SK-N-SH treated with all-trans-retinoic acid at 6 μM for 48 hours (cell line): Measurements from ENCODE around the gene LMTK2.

ENCODE experiments used
- ATAC-seq: fragments of 200-7000 bp; cut with Tn5 transposase; 3 replicates; pipeline ENCODE4 v1.9.1; 2020; ENCODE audit warnings: mild to moderate bottlenecking, moderate library complexity
- ARNTL ChIP-seq: fragments of 450-650 bp; formaldehyde crosslinking; IDR thresholded peaks from 2 replicates; pipeline ENCODE4 v1.5.0; 2020; ENCODE audit warnings: low read depth, mild to moderate bottlenecking, moderate library complexity, borderline replicate concordance
- BACH2 ChIP-seq: fragments of 250-450 bp; sonication (Bioruptor Pico); IDR thresholded peaks from 2 replicates; pipeline ENCODE4 v1.9.0; 2021; ENCODE audit warnings: mild to moderate bottlenecking, borderline replicate concordance
- CSDC2 ChIP-seq: fragments of 250-450 bp; sonication (Bioruptor Pico); IDR thresholded peaks from 2 replicates; pipeline ENCODE4 v1.5.0; 2020; ENCODE audit warnings: mild to moderate bottlenecking, moderate library complexity
- CSRNP3 ChIP-seq: fragments of 250-450 bp; sonication (Bioruptor Pico); IDR thresholded peaks from 2 replicates; pipeline ENCODE4 v1.5.1; 2021; ENCODE audit warnings: mild to moderate bottlenecking, moderate library complexity
- ESRRG ChIP-seq: fragments of 250-450 bp; sonication (Bioruptor Pico); IDR thresholded peaks from 2 replicates; pipeline ENCODE4 v1.6.1; 2021; ENCODE audit warnings: mild to moderate bottlenecking
- GLIS3 ChIP-seq: fragments of 250-450 bp; sonication (Bioruptor Pico); IDR thresholded peaks from 2 replicates; pipeline ENCODE4 v1.5.0; 2020; ENCODE audit warnings: mild to moderate bottlenecking, moderate library complexity
- OSR1 ChIP-seq: fragments of 250-450 bp; sonication (Bioruptor Pico); IDR thresholded peaks from 2 replicates; pipeline ENCODE4 v1.8.0; 2022; ENCODE audit warnings: moderate library complexity, mild to moderate bottlenecking, inconsistent platforms
- PATZ1 ChIP-seq: fragments of 250-450 bp; sonication (Bioruptor Pico); IDR thresholded peaks from 2 replicates; pipeline ENCODE4 v1.8.0; 2020; ENCODE audit warnings: mild to moderate bottlenecking, moderate library complexity, borderline replicate concordance
- RARB ChIP-seq: fragments of 250-450 bp; sonication (Bioruptor Pico); IDR thresholded peaks from 2 replicates; pipeline ENCODE4 v1.8.0; 2021; ENCODE audit warnings: mild to moderate bottlenecking, moderate library complexity
- SNAI2 ChIP-seq: fragments of 250-450 bp; sonication (Bioruptor Pico); IDR thresholded peaks from 2 replicates; pipeline ENCODE4 v1.5.0; 2020; ENCODE audit warnings: mild to moderate bottlenecking, moderate library complexity
- TCF4 ChIP-seq: fragments of 250-450 bp; sonication (Bioruptor Pico); IDR thresholded peaks from 2 replicates; pipeline ENCODE4 v1.8.0; 2021; ENCODE audit warnings: mild to moderate bottlenecking, moderate library complexity, borderline replicate concordance
- TOX ChIP-seq: fragments of 250-450 bp; sonication (Bioruptor Pico); IDR thresholded peaks from 2 replicates; pipeline ENCODE4 v1.8.0; 2021; ENCODE audit warnings: mild to moderate bottlenecking, moderate library complexity, borderline replicate concordance
- TSHZ2 ChIP-seq: fragments of 250-450 bp; sonication (Bioruptor Pico); IDR thresholded peaks from 2 replicates; pipeline ENCODE4 v1.5.0; 2020; ENCODE audit warnings: mild to moderate bottlenecking, moderate library complexity
- ZC3H10 ChIP-seq: fragments of 250-450 bp; sonication (Bioruptor Pico); IDR thresholded peaks from 2 replicates; pipeline ENCODE4 v1.5.1; 2021; ENCODE audit warnings: mild to moderate bottlenecking, moderate library complexity
- ZFP3 ChIP-seq: fragments of 250-450 bp; sonication (Bioruptor Pico); IDR thresholded peaks from 2 replicates; pipeline ENCODE4 v1.5.0; 2020; ENCODE audit warnings: mild to moderate bottlenecking, moderate library complexity
- ZFP30 ChIP-seq: fragments of 450-650 bp; formaldehyde crosslinking; IDR thresholded peaks from 2 replicates; pipeline ENCODE4 v1.5.0; 2022; ENCODE audit warnings: mild to moderate bottlenecking, moderate library complexity
- ZNF565 ChIP-seq: fragments of 450-650 bp; formaldehyde crosslinking; conservative IDR thresholded peaks from 2 replicates; pipeline ENCODE4 v1.5.0; 2020; ENCODE audit warnings: low read depth, mild to moderate bottlenecking, moderate library complexity
- ZNF70 ChIP-seq: fragments of 450-650 bp; formaldehyde crosslinking; IDR thresholded peaks from 2 replicates; pipeline ENCODE4 v1.5.0; 2020; ENCODE audit warnings: mild to moderate bottlenecking, moderate library complexity

The LMTK2 gene

GRCh38 chr7:98168904-98169621, 62.4 kb downstream of the LMTK2 start:
- TF ChIP-seq ARNTL (CRISPR knock-in tag) (no peak), TSHZ2 (CRISPR knock-in tag) (no peak), ZFP3 (CRISPR knock-in tag) (no peak), RARB (CRISPR knock-in tag) (no peak), ZNF565 (CRISPR knock-in tag) (no peak), PATZ1 (CRISPR knock-in tag) (no peak), ZC3H10 (CRISPR knock-in tag) (no peak), OSR1 (CRISPR knock-in tag) (no peak), CSRNP3 (CRISPR knock-in tag) (no peak)
- ATAC-seq: no peak

GRCh38 chr7:98170966-98171365, 64.3 kb downstream of the LMTK2 start:
- no peak for ATAC-seq

GRCh38 chr7:98171449-98171848, 64.8 kb downstream of the LMTK2 start:
- ATAC-seq: no peak
- TF ChIP-seq RARB (CRISPR knock-in tag) (no peak), ESRRG (no peak), ZFP30 (CRISPR knock-in tag) (no peak), SNAI2 (CRISPR knock-in tag) (no peak), TCF4 (CRISPR knock-in tag) (no peak)

More at GRCh38 chr7:98170966-98171365, 64.3 kb downstream of the LMTK2 start:
- TF ChIP-seq BACH2 (CRISPR knock-in tag): no peak
- no peak for TF ChIP-seq ARNTL (CRISPR knock-in tag)
- TF ChIP-seq ZNF70: no peak
- TF ChIP-seq TSHZ2 (CRISPR knock-in tag): no peak
- no peak for TF ChIP-seq GLIS3
- no peak for TF ChIP-seq ZFP3 (CRISPR knock-in tag)
- TF ChIP-seq ZNF565 (CRISPR knock-in tag): no peak
- TF ChIP-seq SNAI2 (CRISPR knock-in tag): no peak
- no peak for TF ChIP-seq OSR1 (CRISPR knock-in tag)
- no peak for TF ChIP-seq CSDC2 (CRISPR knock-in tag)
- no peak for TF ChIP-seq TOX (CRISPR knock-in tag)
- TF ChIP-seq, all 23 proteins: peak for 0
